ENCODE measurements around the gene EMILIN3.

Gene EMILIN3

GRCh38 chr20:41357424-41358163, 9.0 kb downstream of the EMILIN3 start:
- H3K9me3 ChIP-seq (ENCODE audit: control insufficient read depth, low read length): no peaks in the 10 kb centered on the region
- no peaks in the 10 kb centered on the region for H3K36me3 ChIP-seq (ENCODE audit: control insufficient read depth, insufficient read depth, low read length)
- H3K4me1 ChIP-seq (ENCODE audit: control insufficient read depth, insufficient read depth, low read length, poor library complexity, severe bottlenecking): no peaks in the 10 kb centered on the region

GRCh38 chr20:41356951-41357350, 9.7 kb downstream of the EMILIN3 start:
- DNase-seq: no peak
- no peaks in the 10 kb centered on the region for H3K9me3 ChIP-seq (ENCODE audit: control insufficient read depth, low read length)
- no peaks in the 10 kb centered on the region for H3K36me3 ChIP-seq (ENCODE audit: control insufficient read depth, insufficient read depth, low read length)
- no peak overlapping the region for H3K4me3 ChIP-seq (ENCODE audit: insufficient read depth, low read depth, low read length, poor library complexity, severe bottlenecking)
- no peaks in the 10 kb centered on the region for H3K27me3 ChIP-seq (replicated peaks; ENCODE audit: control insufficient read depth, insufficient read depth, low read length, poor library complexity, severe bottlenecking)
- no peak overlapping the region for H3K27ac ChIP-seq (ENCODE audit: insufficient read depth, low read length, poor library complexity, severe bottlenecking)
- no peaks in the 10 kb centered on the region for H3K4me1 ChIP-seq (ENCODE audit: control insufficient read depth, insufficient read depth, low read length, poor library complexity, severe bottlenecking)

More at GRCh38 chr20:41357424-41358163, 9.0 kb downstream of the EMILIN3 start:
- H3K27ac ChIP-seq (ENCODE audit: insufficient read depth, low read length, poor library complexity, severe bottlenecking): no peak overlapping the region
- DNase-seq: no peak
- no peaks in the 10 kb centered on the region for H3K27me3 ChIP-seq (replicated peaks; ENCODE audit: control insufficient read depth, insufficient read depth, low read length, poor library complexity, severe bottlenecking)
- no peak overlapping the region for H3K4me3 ChIP-seq (ENCODE audit: insufficient read depth, low read depth, low read length, poor library complexity, severe bottlenecking)

- H3K9me3 ChIP-seq (ENCODE audit: control insufficient read depth, low read length): no peaks in the 10 kb centered on the region
Measured at GRCh38 chr20:41355598-41356203, 10.9 kb downstream of the EMILIN3 start.

GRCh38 chr20:41355192-41355591, 11.4 kb downstream of the EMILIN3 start:
- Histone ChIP-seq H3K36me3 (ENCODE audit: control insufficient read depth, insufficient read depth, low read length) (no peaks in the 10 kb centered on the region), H3K4me3 (ENCODE audit: insufficient read depth, low read depth, low read length, poor library complexity, severe bottlenecking) (no peak overlapping the region), H3K4me1 (ENCODE audit: control insufficient read depth, insufficient read depth, low read length, poor library complexity, severe bottlenecking) (no peaks in the 10 kb centered on the region), H3K27me3 (replicated peaks; ENCODE audit: control insufficient read depth, insufficient read depth, low read length, poor library complexity, severe bottlenecking) (no peaks in the 10 kb centered on the region), H3K9me3 (ENCODE audit: control insufficient read depth, low read length) (no peaks in the 10 kb centered on the region), H3K27ac (ENCODE audit: insufficient read depth, low read length, poor library complexity, severe bottlenecking) (no peak overlapping the region)
- no peak for DNase-seq

More at GRCh38 chr20:41355598-41356203, 10.9 kb downstream of the EMILIN3 start:
- Histone ChIP-seq H3K4me3 (ENCODE audit: insufficient read depth, low read depth, low read length, poor library complexity, severe bottlenecking) (no peak overlapping the region), H3K27me3 (replicated peaks; ENCODE audit: control insufficient read depth, insufficient read depth, low read length, poor library complexity, severe bottlenecking) (no peaks in the 10 kb centered on the region), H3K27ac (ENCODE audit: insufficient read depth, low read length, poor library complexity, severe bottlenecking) (no peak overlapping the region), H3K36me3 (ENCODE audit: control insufficient read depth, insufficient read depth, low read length) (no peaks in the 10 kb centered on the region), H3K4me1 (ENCODE audit: control insufficient read depth, insufficient read depth, low read length, poor library complexity, severe bottlenecking) (no peaks in the 10 kb centered on the region)
- DNase-seq: no peak

- Histone ChIP-seq H3K36me3 (ENCODE audit: control insufficient read depth, insufficient read depth, low read length) (no peaks in the 10 kb centered on the region), H3K27me3 (replicated peaks; ENCODE audit: control insufficient read depth, insufficient read depth, low read length, poor library complexity, severe bottlenecking) (no peaks in the 10 kb centered on the region), H3K9me3 (ENCODE audit: control insufficient read depth, low read length) (no peaks in the 10 kb centered on the region)
Measured at GRCh38 chr20:41353530-41353929, 13.1 kb downstream of the EMILIN3 start.

GRCh38 chr20:41352666-41353065, 14.0 kb downstream of the EMILIN3 start:
- no peaks in the 10 kb centered on the region for H3K36me3 ChIP-seq (ENCODE audit: control insufficient read depth, insufficient read depth, low read length)
- no peaks in the 10 kb centered on the region for H3K9me3 ChIP-seq (ENCODE audit: control insufficient read depth, low read length)
- no peak overlapping the region for H3K27ac ChIP-seq (ENCODE audit: insufficient read depth, low read length, poor library complexity, severe bottlenecking)
- no peak for DNase-seq
- no peaks in the 10 kb centered on the region for H3K27me3 ChIP-seq (replicated peaks; ENCODE audit: control insufficient read depth, insufficient read depth, low read length, poor library complexity, severe bottlenecking)
- H3K4me1 ChIP-seq (ENCODE audit: control insufficient read depth, insufficient read depth, low read length, poor library complexity, severe bottlenecking): no peaks in the 10 kb centered on the region
- H3K4me3 ChIP-seq (ENCODE audit: insufficient read depth, low read depth, low read length, poor library complexity, severe bottlenecking): no peak overlapping the region

More at GRCh38 chr20:41353530-41353929, 13.1 kb downstream of the EMILIN3 start:
- Histone ChIP-seq H3K27ac (ENCODE audit: insufficient read depth, low read length, poor library complexity, severe bottlenecking) (no peak overlapping the region), H3K4me1 (ENCODE audit: control insufficient read depth, insufficient read depth, low read length, poor library complexity, severe bottlenecking) (no peaks in the 10 kb centered on the region), H3K4me3 (ENCODE audit: insufficient read depth, low read depth, low read length, poor library complexity, severe bottlenecking) (no peak overlapping the region)
- no peak for DNase-seq

- H3K27me3 ChIP-seq (replicated peaks; ENCODE audit: control insufficient read depth, insufficient read depth, low read length, poor library complexity, severe bottlenecking): no peaks in the 10 kb centered on the region
- H3K36me3 ChIP-seq (ENCODE audit: control insufficient read depth, insufficient read depth, low read length): no peaks in the 10 kb centered on the region
Measured at GRCh38 chr20:41352106-41352505, 14.5 kb downstream of the EMILIN3 start.

GRCh38 chr20:41350408-41350962, 16.1 kb downstream of the EMILIN3 start:
- no peak for DNase-seq
- Histone ChIP-seq H3K4me1 (ENCODE audit: control insufficient read depth, insufficient read depth, low read length, poor library complexity, severe bottlenecking) (no peaks in the 10 kb centered on the region), H3K27me3 (replicated peaks; ENCODE audit: control insufficient read depth, insufficient read depth, low read length, poor library complexity, severe bottlenecking) (no peaks in the 10 kb centered on the region), H3K4me3 (ENCODE audit: insufficient read depth, low read depth, low read length, poor library complexity, severe bottlenecking) (no peak overlapping the region), H3K27ac (ENCODE audit: insufficient read depth, low read length, poor library complexity, severe bottlenecking) (no peak overlapping the region), H3K36me3 (ENCODE audit: control insufficient read depth, insufficient read depth, low read length) (no peaks in the 10 kb centered on the region), H3K9me3 (ENCODE audit: control insufficient read depth, low read length) (no peaks in the 10 kb centered on the region)

More at GRCh38 chr20:41352106-41352505, 14.5 kb downstream of the EMILIN3 start:
- no peaks in the 10 kb centered on the region for H3K4me1 ChIP-seq (ENCODE audit: control insufficient read depth, insufficient read depth, low read length, poor library complexity, severe bottlenecking)
- no peak for DNase-seq
- H3K9me3 ChIP-seq (ENCODE audit: control insufficient read depth, low read length): no peaks in the 10 kb centered on the region
- no peak overlapping the region for H3K27ac ChIP-seq (ENCODE audit: insufficient read depth, low read length, poor library complexity, severe bottlenecking)
- no peak overlapping the region for H3K4me3 ChIP-seq (ENCODE audit: insufficient read depth, low read depth, low read length, poor library complexity, severe bottlenecking)

GRCh38 chr20:41349943-41350342, 16.7 kb downstream of the EMILIN3 start:
- no peak overlapping the region for H3K27ac ChIP-seq (ENCODE audit: insufficient read depth, low read length, poor library complexity, severe bottlenecking)
- no peak overlapping the region for H3K4me3 ChIP-seq (ENCODE audit: insufficient read depth, low read depth, low read length, poor library complexity, severe bottlenecking)
- no peaks in the 10 kb centered on the region for H3K4me1 ChIP-seq (ENCODE audit: control insufficient read depth, insufficient read depth, low read length, poor library complexity, severe bottlenecking)
- no peaks in the 10 kb centered on the region for H3K9me3 ChIP-seq (ENCODE audit: control insufficient read depth, low read length)
- no peaks in the 10 kb centered on the region for H3K36me3 ChIP-seq (ENCODE audit: control insufficient read depth, insufficient read depth, low read length)
- no peak for DNase-seq
- no peaks in the 10 kb centered on the region for H3K27me3 ChIP-seq (replicated peaks; ENCODE audit: control insufficient read depth, insufficient read depth, low read length, poor library complexity, severe bottlenecking)

GRCh38 chr20:41349266-41349665, 17.4 kb downstream of the EMILIN3 start:
- Histone ChIP-seq H3K36me3 (ENCODE audit: control insufficient read depth, insufficient read depth, low read length) (no peaks in the 10 kb centered on the region), H3K4me1 (ENCODE audit: control insufficient read depth, insufficient read depth, low read length, poor library complexity, severe bottlenecking) (no peaks in the 10 kb centered on the region), H3K9me3 (ENCODE audit: control insufficient read depth, low read length) (no peaks in the 10 kb centered on the region), H3K27me3 (replicated peaks; ENCODE audit: control insufficient read depth, insufficient read depth, low read length, poor library complexity, severe bottlenecking) (no peaks in the 10 kb centered on the region), H3K27ac (ENCODE audit: insufficient read depth, low read length, poor library complexity, severe bottlenecking) (no peak overlapping the region), H3K4me3 (ENCODE audit: insufficient read depth, low read depth, low read length, poor library complexity, severe bottlenecking) (no peak overlapping the region)
- no peak for DNase-seq

Measured in effector memory CD4-positive, alpha-beta T cell (primary cell).